Cortex of kidney (tissue), 1 donor: Measurements from ENCODE around the gene DACT2.
"Not testable (repeated sequence)": the region's sequence is repeated elsewhere in the genome, so short reads cannot be mapped to it uniquely, and the experiment has no call there.

Experiments used
- DNase-seq: peaks from one replicate; lab custom pipeline; 2025; lab: John Stamatoyannopoulos, UW

The DACT2 gene

GRCh38 chr6:168301648-168302398 is 17.8 kb downstream of the DACT2 start:
- DNase-seq, result no peak

DNA sequence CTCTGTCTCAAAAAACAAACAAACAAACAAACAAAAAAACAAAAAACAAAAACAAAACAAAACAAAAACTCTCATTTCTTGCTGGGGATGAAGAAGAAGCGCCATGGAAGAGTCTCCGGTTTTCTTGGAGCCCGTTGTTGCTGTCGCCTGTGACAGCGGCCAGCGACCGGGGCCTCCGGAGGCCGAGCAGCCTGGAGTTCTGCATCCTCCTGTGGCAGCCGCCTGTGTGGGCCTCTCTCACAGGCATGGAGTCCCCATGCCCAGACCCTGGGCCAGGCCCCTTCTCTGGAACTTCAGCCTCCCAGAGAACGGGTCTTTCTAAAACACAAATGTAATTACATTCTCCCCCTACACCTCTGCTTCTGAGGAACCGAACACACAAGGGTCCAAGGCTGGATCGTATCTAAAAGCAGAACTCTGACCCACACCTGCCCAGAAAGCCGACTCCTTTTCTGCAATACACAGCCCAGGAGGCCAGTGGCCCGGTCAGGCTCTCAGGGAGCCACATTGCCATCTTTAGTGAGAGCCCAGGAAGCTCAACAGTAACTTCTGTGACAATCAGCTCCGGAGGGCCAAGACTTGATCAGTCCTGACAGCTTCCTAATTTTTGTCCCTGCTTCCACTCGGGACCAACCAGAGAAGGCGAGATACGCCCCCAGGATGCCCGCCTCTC is 18.5 kb downstream of the DACT2 start:
- no peak for DNase-seq

GRCh38 chr6:168299541-168300511 is 19.8 kb downstream of the DACT2 start:
- no peak for DNase-seq

DNA sequence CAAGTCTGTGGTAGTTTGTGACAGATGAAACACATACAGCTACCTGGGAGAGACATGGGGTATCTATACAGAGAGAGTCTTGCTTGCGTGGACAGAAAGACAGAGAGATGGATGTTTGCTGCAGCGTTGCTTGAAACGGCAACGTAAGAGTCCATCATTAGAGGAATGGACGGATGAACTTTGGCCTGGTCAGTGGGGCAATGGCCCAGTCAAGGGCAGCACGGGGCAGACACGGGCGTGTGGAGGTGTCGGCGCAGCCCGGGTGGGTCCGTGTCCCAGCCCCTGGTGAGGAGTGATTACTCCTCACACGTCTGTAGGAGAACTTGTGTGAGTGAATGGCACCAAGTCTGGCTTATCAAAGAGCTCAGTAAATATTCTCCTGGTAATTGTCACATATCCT is 21.9 kb downstream of the DACT2 start:
- no peak for DNase-seq

GRCh38 chr6:168294901-168295300 is 24.7 kb downstream of the DACT2 start:
- DNase-seq, result no peak

GRCh38 chr6:168293636-168294530 is 25.7 kb downstream of the DACT2 start:
- no peak for DNase-seq

DNA sequence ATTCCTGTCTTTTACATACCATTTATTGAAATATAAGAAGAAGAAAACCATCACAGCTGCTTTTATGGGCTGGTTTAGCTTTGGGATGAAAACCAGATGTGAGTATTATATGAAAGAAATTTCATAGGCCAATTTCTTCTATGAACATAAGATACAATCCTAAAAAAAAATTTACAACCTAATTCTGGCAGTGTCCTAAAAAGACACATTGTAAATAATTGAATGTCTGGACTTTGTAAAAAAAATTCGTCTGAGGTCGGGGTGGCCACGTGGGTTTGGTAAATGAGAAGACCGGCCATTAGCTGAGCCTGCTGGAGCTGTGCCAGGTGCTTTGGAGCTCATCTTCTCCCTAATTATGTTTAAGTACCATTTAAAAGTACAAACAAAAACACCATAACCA is 26.8 kb downstream of the DACT2 start:
- no peak for DNase-seq

DNA sequence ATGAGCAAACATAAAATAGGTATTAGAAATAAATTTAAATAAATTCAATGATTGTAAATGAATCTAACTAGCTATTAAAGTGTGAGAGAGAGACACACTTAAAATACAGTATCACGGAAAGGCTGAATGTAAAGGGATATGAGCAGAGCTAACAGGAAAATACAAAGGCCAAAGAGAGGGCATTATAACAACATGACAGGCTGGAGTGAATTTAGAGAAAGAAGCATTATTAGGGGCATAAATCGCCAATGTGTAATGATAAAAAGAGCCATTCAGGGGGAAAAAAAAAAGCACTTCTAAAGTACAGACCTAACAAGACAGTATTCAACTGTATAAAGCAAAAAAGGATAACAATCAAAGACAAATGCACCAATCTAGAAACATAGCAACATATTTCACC is 28.1 kb downstream of the DACT2 start:
- no peak for DNase-seq

DNA sequence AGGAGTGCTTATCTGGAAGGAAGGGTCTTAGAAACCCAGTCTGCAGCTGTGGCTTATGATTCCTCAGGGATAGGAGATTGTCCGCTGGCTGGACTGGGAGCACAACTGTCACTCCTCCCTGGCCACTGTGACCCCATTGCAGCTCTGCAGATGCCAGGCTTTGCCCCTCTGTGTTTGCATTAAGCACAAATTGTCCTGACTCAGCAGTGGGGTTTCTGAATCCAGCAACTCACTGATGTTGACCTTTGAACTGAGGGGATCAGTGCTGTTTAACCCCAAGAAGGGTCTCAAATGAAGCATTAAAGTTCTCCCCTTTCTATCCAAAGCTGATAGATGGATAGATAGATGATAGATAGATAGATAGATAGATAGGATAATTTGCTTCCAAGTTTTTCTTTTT is 29.5 kb downstream of the DACT2 start:
- no peak for DNase-seq

- DNase-seq, result no peak
These were observed 30.0 kb downstream of the DACT2 start for GRCh38 chr6:168289571-168289962.

- no peak for DNase-seq
These were observed 30.6 kb downstream of the DACT2 start for GRCh38 chr6:168288781-168289570.

DNA sequence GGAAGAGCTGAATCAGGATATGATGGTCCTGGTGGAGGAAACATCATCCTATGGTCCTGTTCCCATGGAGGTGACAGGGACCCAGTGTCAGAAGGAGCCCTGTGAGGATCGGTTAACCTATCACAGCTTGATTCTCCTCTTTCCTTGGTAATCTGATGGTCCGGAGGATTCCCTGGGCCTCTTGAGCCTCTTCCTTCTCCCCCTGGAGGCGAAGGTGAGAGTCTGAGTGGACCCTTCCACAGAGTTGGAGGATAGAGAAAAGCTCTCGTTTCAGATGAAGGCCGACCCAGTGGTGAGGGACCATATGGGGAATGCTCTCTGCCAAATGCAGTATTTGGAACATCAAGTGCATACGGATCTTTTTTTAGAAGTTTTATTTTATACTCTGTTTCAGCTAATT is 32.1 kb downstream of the DACT2 start:
- DNase-seq, result not testable (repeated sequence)

DNA sequence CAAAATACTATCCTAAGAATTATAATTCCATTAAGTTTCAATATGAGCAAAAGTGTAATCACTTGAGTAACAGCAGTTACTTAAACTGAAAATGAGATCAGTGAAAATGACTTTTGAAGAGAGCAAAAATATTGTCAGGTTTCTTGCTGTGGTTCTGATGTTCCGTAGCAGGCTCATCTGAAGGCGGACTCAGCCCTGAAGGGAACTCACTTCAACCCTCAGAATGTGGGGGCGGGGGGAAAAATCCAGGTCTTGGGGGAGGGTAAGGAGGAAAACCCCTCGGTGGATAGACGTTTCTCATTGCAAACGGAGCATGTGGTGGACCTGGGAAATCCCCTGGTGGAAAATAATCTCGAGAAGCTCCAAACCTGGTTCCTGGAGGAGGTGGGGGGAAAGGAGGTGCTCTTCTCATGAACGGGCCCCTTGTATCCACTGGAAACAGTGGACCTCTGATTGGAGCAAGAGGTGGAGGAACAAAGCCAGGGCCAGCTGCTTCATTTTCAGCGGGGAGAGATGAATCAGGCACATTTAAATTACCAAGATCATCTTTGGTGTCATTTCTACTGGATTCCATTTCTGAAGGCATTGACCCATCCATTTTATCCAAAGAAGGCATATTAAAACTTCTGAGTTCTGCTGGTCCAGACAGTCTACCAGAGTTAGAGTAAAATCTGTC is 32.7 kb downstream of the DACT2 start:
- DNase-seq, result not testable (repeated sequence)

DNA sequence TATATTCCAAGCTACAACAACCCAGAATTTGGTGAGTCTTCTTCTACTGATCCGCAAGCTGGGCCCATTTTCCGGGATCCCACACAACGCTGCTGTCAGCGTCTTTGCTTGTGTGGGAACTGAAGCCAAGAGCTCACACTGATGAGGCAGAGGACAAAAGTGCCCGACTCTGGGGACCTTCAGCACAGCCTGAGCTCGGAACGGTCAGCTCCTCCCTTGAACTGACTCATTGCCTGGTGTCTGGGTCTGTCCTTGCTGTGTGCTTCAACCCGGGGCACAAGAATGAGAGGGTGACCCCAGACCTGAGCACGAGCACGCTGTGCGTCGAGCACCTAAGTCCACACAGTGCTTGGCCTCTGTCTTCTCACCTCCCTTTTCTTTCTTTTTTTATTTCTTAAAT is 33.5 kb downstream of the DACT2 start:
- DNase-seq, result no peak

DNA sequence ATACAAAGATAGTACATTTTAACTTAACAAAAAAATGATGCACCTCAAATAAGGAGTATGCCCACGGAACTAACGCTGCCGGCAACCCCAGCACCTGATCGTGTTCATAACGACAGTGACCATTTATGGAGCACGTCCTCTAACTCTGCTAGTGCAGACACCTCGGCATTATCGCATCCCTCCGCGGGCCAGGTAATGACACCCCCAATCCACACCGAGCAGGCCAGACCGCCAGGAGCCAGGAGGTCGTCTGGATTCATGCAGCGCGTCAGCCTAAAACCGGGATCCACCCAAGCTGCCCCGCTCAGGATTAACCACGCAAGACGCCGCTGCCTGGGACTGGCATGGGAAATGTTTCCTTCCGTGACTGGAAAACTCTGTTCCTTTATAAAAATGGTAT is 34.1 kb downstream of the DACT2 start:
- no peak for DNase-seq

- DNase-seq, result no peak
These were observed 35.4 kb downstream of the DACT2 start for GRCh38 chr6:168284187-168284586.

- no peak for DNase-seq
These were observed 35.9 kb downstream of the DACT2 start for GRCh38 chr6:168283686-168284025.

DNA sequence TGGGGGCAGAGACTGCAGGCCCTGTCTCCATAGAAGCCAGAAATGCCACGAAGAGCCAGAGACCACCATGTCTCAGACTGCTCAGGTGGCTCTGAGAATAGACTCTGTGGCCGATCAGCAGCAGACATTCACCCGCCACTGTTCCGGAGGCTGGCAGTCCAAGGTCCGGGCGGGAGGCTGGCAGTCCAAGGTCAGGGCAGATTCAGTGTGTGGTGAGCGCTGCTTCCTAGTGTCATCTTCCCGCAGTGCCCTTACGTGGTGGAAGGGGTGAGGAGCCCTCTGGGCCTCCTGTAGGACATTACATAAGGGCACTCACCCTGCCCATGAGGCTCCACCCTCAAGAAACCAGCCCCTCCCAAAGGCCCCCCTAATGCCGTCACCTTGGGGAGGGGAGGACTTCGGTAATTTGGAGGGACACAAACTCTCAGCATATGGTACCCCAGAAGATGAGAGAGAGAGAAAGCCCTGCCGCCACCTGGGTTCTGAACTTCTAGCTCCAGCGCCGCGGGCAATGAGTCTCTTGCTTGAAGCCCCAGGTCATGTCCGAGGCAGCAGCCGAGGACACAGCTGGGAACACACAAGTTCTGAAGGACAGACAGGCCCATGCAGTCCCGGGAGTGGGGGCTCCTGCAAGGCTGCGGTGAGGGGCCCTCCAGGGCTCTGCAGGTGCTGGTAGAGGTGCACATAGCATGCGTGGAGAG is 36.4 kb downstream of the DACT2 start:
- DNase-seq, result no peak

- DNase-seq, result no peak
These were observed 37.8 kb downstream of the DACT2 start for GRCh38 chr6:168281826-168282225.

DNA sequence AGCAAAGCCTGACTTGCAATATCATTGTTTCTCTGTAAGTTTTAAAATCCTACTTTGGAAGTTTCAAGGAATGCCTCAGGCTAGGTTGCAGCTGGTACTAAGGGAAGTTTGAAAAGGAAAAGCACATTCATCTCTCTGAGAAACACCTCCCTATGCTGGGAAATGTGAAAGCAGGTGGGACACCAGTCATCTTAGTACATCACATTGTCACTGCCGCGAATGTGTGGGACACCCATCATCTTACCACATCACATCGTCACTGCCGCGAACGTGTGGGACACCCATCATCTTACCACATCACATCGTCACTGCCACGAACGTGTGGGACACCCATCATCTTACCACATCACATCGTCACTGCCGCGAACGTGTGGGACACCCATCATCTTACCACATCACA is 38.3 kb downstream of the DACT2 start:
- DNase-seq, result not testable (repeated sequence)
